Thyroid gland (tissue), 4 donors: ENCODE results near the gene CD40.

Source experiments
- POLR2A ChIP-seq, 2 donors: fragments of 450-650 bp; IDR thresholded peaks; one replicate each; pipeline ENCODE4 v1.6.1; 2017; ENCODE audit warnings: antibody characterized with exemption in 2 of 2, mild to moderate bottlenecking in 2 of 2, moderate library complexity in 1 of 2
- TF ChIP-seq, protein P1 (sequence below), 6 experiments: fragments of 200-600 bp in 3 of 6; fragments of 450-650 bp in 3 of 6; sonication (generic) in 3 of 6; IDR thresholded peaks; one replicate each; pipeline ENCODE4 v1.5.1; 2016 to 2019; ENCODE audit warnings: antibody characterized with exemption in 6 of 6, mild to moderate bottlenecking in 2 of 6, inconsistent platforms in 1 of 6, moderate library complexity in 1 of 6

DNA sequence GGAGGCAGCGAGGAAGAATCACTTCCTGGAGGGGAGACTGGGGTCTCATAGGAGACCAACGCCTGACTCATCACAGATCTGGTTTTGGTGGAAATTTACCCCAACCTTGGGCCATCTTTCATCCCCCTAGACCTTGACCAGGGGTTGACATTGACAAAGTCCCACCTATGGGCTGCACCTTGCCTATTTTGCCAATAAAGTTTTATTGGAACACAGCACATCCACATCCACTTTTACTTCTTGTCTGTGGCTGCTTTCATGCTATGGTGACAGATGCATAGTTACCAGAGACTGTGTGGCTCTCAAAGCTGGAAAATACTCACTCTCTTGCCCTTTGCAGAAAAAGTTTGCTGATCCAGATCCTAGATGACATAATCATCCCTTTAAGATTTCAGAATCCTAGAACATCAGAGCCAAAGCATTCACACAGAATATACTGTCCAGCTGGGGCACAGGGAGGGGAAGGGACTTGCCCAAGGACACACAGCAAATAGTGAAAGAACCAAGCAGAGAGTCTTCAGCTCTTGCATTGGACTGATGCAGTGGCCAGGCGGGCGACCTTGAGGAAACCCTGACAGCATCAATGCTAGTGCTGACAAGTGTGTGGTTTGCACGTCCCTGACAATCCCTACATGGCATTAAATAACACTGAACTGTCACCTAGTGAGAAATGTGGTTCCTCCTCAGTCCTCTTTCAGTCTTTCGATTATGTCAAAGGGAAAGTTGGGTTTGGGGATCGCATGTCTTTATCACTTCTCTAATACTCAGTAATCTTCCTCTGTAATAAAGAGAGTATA lies 41.2 kb downstream of the CD40 start:
- TF ChIP-seq, protein P1, sequence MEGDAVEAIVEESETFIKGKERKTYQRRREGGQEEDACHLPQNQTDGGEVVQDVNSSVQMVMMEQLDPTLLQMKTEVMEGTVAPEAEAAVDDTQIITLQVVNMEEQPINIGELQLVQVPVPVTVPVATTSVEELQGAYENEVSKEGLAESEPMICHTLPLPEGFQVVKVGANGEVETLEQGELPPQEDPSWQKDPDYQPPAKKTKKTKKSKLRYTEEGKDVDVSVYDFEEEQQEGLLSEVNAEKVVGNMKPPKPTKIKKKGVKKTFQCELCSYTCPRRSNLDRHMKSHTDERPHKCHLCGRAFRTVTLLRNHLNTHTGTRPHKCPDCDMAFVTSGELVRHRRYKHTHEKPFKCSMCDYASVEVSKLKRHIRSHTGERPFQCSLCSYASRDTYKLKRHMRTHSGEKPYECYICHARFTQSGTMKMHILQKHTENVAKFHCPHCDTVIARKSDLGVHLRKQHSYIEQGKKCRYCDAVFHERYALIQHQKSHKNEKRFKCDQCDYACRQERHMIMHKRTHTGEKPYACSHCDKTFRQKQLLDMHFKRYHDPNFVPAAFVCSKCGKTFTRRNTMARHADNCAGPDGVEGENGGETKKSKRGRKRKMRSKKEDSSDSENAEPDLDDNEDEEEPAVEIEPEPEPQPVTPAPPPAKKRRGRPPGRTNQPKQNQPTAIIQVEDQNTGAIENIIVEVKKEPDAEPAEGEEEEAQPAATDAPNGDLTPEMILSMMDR (IDR thresholded peaks at IDR 0.05), result no peak
- no peak for TF ChIP-seq POLR2A (IDR thresholded peaks at IDR 0.05)
